DMS79 treated with DMSO at 0.1 percent for 48 hours (cell line): Measurements from ENCODE around the gene UBB.

ENCODE experiments used
- DNase-seq: peaks from one replicate; lab custom pipeline; 2025; lab: John Stamatoyannopoulos, UW

The UBB gene

DNA sequence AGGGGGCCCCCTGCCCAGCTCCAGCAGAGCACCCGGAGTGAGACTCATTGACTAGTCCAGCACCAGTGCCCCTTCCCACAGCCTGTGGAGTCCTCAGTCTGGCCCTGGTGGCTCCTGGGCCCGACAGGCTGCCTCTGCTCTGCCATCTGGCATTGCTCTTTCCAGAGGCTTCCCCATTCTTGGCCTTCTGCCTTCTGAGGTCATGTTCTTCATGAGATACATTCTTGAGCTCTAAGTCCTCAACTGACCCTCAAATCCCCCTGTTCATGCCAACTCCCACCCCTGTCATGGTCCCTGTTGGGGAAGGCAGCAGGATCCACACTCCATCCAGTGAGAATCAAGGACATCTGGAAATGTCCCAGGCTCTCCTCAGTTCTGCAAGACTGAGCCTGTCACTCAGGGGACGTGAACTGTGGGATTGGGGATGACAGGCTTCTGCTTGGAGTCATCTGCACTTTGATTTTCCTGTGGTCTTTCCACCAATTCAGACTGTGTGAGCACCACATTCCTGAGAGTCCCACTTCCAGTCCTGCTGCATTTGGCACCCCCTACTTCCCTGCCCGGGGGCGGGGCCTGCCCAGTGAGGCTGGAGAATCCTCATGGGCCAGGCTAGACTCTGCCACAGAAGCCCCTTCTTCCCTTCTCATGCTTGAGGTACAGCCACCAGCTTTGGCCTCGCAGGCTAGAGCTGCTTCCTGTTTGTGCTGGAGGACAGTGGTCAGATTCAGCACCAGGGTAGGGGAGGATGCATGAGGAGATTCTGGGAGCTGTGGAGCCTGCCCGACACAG lies 37.2 kb downstream of the UBB start:
- no peak for DNase-seq

DNA sequence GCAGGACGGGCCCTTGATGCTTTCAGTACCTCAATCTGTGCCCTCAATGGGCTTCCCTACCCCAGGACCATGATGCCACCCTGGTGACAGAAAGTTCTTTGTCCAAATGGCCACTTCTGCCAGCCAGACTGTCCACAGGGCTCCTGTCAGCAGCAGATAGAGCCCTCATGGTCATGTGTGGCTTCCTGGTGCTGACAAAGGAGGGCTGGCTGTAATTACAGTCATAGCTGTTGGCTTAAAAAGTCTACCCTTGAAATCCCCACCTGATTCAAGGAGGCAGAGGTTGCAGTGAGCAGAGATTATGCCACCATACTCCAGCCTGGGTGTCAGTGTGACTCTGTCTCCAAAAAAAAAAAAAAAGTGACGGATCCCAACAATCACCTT lies 37.8 kb downstream of the UBB start:
- no peak for DNase-seq

DNA sequence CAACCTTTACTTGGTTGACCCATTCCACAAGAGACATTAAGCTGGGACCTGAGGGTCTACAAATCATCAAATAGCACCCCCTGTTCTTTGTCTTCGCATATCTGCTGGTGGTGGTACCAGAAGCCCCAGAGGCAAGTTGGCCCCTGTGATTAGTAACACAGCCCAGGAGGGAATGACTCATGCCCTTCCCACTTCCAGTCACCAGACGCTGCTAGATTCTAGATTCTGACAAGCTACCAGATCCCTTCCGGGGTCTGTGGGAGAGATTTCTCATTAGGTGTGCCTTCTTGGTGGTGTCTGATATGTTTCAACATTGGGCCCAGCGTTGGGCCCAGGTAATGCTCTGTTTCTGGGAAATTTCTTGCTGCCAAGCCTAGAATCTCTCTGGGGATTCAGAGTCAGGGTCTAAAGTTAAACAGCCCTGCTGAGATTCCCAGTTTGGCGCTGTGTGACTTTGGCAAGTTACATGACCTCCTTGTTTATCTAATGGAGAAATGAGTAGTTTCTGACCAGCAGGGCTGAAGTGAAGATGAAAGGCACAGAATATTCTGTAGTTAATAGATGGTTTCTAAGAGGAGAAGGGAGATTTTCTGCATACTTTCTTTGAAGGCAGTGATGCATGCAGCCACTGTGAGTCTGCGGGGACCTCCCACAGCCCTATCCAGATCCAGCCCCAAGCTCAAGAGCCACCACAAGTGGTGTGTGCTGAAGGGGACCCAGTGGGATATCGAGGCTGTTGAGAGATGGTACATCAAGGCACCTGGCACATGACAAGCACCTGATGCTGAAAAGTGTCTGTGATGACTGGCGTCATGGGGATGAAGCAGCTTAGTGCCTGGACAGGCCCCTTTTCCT lies 38.4 kb downstream of the UBB start:
- peak; percentile 51 for DNase-seq

DNA sequence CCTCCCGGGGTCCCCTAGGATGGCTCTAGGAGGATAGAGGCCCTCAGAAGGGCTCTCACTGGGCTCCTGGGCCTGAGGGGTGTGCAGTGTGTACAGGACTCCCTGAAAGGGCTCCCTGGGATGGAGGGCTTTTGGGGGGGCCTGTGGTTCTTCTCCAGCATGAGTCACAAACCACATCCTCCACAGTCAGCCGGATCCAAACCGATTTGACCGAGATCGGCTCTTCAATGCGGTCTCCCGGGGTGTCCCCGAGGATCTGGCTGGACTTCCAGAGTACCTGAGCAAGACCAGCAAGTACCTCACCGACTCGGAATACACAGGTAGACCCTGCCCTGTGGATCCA lies 39.0 kb downstream of the UBB start:
- no peak for DNase-seq

DNA sequence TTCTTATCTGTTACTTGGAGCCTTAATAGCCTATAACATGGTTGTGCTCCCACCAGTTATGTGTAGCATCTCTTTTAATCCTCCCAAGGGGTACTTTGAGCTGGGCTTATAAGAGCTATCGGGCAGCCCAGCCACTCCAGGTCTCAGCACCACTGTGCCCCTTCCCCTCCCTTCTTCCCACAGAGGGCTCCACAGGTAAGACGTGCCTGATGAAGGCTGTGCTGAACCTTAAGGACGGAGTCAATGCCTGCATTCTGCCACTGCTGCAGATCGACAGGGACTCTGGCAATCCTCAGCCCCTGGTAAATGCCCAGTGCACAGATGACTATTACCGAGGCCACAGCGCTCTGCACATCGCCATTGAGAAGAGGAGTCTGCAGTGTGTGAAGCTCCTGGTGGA lies 41.5 kb downstream of the UBB start:
- DNase-seq, result no peak

DNA sequence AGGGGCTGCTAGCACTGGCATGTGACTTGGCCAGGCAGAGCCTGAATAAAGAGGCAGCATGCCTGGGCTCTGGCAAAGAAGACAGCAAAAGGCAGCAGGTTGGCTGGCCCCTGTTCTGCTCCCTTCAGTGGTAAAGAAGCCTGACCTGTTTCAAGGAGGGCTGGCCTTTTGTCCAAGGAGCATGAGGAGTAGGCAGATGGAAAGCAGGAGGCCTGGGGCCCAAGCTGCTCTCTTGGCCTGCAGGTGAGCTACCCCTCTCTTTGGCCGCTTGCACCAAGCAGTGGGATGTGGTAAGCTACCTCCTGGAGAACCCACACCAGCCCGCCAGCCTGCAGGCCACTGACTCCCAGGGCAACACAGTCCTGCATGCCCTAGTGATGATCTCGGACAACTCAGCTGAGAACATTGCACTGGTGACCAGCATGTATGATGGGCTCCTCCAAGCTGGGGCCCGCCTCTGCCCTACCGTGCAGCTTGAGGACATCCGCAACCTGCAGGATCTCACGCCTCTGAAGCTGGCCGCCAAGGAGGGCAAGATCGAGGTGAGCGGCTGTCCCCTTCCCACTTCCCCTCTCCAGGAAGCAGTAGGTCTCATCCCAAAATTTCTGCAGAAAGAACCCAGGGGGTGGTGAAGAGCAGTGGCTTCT lies 42.5 kb downstream of the UBB start:
- no peak for DNase-seq

DNA sequence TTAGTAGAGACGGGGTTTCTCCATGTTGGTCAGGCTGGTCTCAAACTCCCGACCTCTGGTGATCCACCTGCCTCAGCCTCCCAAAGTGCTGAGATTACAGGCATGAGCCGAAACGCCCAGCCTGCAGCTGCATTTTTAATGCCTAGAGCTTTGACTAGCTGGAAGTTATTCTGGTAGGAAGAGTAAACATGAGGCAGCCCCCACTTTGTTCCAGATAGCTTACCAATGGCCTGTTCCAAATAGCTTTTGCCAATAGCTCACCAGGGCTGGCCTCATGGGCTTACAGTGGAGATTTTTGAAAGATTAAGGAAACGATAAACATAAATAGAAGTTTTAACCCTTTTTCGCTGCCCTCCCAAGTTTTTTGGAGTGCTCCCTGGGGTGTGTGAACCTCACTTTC lies 44.3 kb downstream of the UBB start:
- no peak for DNase-seq

DNA sequence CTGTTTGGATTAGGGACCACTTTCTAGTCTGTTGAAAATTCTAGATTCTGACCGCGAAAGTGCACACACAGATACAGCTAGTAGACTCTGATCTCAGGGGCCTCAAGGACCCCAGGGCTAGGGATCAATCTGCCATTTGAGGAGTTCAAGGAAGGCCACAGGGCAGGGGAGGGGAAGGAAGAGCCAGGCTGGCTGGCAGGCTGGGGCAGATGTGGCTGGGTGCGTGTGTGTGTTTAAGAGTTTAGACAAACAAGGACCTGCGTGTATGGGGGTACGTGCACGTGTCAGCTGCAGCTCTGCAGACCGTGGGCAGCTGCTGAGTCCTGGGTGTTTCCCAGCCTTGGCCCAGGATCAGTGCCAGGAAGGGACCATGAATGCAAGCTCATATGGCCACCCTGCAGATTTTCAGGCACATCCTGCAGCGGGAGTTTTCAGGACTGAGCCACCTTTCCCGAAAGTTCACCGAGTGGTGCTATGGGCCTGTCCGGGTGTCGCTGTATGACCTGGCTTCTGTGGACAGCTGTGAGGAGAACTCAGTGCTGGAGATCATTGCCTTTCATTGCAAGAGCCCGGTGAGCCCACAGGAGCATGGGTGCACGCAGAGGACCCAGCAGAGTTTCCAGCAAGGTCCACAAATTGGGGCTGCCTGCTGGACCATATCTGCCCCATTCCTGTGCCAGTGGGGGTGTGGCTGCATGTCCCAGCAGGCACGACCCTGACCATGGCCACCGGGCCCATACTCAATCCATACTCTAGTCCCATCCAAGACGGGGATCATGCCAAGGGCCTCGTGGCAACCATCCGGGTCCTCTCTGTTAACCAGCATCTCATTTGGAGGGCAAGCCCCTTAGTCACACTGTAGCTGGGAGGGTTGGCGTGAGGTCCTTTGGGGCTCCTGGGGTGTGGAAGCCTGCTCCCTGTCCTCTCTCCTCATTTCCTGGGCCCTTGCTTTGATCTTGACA lies 45.1 kb downstream of the UBB start:
- no peak for DNase-seq

DNA sequence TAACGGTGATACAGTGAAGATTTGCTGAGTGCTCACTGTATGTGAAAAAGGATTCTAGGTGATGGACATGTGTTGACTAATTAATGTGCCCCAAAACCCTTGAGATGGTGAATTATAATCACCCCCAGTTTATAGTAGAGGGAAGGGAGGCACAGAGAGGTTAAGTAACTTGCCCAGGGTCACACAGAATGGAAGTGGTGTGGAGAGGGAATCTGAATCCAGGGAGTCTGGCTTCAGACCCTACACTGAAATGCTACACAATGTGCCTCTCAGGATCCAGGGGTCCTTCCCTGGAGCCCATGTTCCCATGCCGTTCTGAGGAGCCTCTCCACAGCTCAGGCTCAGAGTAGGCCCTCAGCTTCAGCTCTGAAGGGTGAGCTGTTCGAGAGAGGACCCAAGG lies 46.1 kb downstream of the UBB start:
- DNase-seq, result no peak

DNA sequence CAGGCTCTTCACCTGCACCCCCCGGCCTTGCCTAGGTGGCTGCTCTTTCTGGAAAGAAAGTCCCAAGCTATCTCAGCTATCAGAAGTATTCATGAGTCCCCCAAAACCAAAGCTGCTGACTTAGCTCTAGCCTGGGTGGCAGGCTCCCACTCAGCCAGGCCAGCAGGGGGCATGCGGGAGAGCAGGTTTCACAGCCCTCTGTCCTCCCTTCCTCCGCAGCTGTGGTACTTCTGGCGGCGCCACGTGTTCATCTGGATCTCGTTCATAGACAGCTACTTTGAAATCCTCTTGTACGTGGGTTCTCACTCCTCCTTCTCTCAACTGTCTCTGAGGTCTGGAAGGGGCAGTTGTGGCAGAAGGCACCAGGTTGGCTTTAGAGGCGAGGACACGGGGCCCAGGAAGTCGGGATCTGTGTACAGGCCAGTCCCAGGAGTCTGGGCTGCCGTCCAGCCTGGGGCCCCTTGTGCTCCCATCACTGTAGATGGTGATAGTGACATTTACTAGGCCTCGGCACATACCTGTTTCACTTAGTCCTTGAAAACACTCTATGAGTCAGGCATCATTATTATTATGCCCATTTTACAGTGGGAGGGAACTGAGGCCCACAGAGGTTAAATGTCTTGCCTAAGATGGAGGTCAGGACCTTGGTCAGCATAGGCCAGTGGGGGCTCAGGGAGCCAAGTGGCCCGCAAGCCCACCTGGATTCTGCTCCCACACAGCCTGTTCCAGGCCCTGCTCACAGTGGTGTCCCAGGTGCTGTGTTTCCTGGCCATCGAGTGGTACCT lies 47.4 kb downstream of the UBB start:
- no peak for DNase-seq

DNA sequence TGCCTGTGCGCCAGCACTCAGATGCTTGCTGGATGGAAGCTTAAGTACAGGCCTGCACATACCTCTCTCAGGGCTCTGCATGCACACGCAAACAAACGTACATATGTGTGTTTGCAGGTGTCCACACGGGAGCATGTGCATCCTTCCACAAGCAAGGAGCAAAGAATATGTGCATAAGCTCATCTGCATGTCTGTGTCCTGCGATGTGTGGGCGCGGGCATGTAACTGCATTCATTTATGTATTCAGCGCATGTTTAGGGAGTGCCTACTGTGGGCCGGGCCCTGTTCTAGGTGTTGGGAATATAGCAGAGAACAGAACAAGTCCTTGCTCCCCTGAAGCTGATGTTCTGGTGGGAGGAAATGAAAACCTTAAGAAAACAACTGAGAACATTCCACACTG lies 48.2 kb downstream of the UBB start:
- DNase-seq, result no peak

DNA sequence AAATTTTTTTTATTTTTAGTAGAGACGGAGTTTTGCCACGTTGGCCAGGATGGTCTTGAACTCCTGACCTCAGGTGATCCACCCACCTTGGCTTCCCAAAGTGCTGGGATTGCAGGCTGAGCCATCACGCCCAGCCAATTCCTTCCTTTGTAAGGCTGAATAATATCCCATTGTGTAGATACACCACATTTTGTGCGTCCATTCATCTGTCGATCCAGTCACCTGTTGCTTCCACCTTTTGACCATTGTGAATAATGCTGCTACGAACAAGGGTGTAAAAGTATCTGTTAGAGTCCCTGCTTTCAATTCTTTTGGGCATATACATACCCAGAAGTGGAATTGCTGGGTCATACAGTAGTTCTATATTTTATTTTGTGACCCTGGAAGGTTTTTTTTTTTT lies 49.8 kb downstream of the UBB start:
- no peak for DNase-seq

DNA sequence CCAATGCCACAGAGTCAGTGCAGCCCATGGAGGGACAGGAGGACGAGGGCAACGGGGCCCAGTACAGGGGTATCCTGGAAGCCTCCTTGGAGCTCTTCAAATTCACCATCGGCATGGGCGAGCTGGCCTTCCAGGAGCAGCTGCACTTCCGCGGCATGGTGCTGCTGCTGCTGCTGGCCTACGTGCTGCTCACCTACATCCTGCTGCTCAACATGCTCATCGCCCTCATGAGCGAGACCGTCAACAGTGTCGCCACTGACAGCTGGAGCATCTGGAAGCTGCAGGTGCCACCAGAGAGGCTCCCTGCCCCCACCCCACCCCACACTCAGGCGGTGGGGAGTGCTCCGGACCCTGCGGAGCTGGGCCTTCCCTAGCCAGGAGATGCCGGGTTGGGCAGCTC lies 51.1 kb downstream of the UBB start:
- no peak for DNase-seq
